Measurements from ENCODE around the gene CDNF.
A peak's percentile ranks its signal among the peaks of the same experiment; 100 is the strongest.

DNA sequence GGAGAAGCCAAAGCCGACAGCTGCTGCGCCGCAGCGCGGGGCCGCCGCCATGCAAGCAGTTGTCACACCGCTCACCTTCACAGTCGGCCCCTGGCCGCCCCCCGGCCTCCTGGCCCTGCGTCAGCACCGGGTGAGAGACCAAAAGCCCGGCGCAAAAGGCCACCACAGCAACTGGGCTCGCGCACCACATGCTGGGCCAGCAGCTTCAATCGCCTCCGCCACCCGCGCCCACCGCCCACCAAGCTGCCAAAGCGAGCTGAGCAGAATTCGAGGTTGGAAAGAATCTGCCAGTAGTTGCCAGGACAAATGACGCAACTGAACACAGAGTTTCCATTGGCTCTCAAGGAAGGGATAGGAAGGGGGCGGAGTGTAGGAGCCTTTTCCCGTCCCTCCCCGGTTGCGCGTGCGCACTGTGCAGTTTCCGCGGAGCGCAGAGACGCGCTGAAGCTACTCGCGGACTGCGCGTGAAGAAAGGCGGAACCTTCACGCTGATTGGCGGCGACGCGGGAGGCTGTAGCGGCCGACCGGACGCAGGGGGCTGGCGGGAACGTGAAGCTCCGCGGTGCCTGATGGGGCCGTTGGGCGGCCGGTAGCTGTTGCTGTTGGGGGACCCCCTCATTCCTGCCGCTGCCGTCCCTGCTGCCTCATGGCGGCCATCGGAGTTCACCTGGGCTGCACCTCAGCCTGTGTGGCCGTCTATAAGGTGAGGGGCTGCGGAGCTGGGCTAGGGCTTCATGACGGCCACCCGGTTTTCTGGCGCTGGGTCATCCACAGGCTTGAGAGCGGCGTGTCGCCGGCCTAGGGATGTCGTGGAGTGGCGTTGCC, at the start of gene CDNF, which contains the start of the genes HSPA14 and MSANTD7:
- peak; percentile 86 for TF ChIP-seq POLR2A (IDR thresholded peaks at IDR 0.05; ENCODE audit: low read length)
- no peak for TF ChIP-seq EP300 (IDR thresholded peaks at IDR 0.05)
- no peak for TF ChIP-seq ZFP36 (IDR thresholded peaks at IDR 0.05; ENCODE audit: borderline replicate concordance, partially characterized antibody)
- peak in 1 of 2 experiments; percentile 58; a peak in 2 of 5 replicates for TF ChIP-seq JUN (IDR thresholded peaks at IDR 0.05)
- no peak for TF ChIP-seq CHD4 (IDR thresholded peaks at IDR 0.05; ENCODE audit: borderline replicate concordance)
- TF ChIP-seq SMC3 (IDR thresholded peaks at IDR 0.05): peak; percentile 18; the same call in 1 of the 3 replicates
- TF ChIP-seq, protein P1, sequence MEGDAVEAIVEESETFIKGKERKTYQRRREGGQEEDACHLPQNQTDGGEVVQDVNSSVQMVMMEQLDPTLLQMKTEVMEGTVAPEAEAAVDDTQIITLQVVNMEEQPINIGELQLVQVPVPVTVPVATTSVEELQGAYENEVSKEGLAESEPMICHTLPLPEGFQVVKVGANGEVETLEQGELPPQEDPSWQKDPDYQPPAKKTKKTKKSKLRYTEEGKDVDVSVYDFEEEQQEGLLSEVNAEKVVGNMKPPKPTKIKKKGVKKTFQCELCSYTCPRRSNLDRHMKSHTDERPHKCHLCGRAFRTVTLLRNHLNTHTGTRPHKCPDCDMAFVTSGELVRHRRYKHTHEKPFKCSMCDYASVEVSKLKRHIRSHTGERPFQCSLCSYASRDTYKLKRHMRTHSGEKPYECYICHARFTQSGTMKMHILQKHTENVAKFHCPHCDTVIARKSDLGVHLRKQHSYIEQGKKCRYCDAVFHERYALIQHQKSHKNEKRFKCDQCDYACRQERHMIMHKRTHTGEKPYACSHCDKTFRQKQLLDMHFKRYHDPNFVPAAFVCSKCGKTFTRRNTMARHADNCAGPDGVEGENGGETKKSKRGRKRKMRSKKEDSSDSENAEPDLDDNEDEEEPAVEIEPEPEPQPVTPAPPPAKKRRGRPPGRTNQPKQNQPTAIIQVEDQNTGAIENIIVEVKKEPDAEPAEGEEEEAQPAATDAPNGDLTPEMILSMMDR (IDR thresholded peaks at IDR 0.05): no peak
- TF ChIP-seq, protein P2, sequence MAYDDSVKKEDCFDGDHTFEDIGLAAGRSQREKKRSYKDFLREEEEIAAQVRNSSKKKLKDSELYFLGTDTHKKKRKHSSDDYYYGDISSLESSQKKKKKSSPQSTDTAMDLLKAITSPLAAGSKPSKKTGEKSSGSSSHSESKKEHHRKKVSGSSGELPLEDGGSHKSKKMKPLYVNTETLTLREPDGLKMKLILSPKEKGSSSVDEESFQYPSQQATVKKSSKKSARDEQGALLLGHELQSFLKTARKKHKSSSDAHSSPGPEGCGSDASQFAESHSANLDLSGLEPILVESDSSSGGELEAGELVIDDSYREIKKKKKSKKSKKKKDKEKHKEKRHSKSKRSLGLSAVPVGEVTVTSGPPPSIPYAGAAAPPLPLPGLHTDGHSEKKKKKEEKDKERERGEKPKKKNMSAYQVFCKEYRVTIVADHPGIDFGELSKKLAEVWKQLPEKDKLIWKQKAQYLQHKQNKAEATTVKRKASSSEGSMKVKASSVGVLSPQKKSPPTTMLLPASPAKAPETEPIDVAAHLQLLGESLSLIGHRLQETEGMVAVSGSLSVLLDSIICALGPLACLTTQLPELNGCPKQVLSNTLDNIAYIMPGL (CRISPR knock-in tag; IDR thresholded peaks at IDR 0.05; ENCODE audit: borderline replicate concordance): no peak
- no peak for TF ChIP-seq MAZ (IDR thresholded peaks at IDR 0.05; ENCODE audit: borderline replicate concordance, low read depth, low read length)
- peak; percentile 54 for TF ChIP-seq CHD2 (IDR thresholded peaks at IDR 0.05; ENCODE audit: low read length, partially characterized antibody)
- TF ChIP-seq KDM1A (IDR thresholded peaks at IDR 0.05; ENCODE audit: low read depth): no peak
- no peak for TF ChIP-seq ESRRA (IDR thresholded peaks at IDR 0.05; ENCODE audit: borderline replicate concordance, low read length)
- no peak for TF ChIP-seq NR3C1 (IDR thresholded peaks at IDR 0.05)
- TF ChIP-seq, protein P3, sequence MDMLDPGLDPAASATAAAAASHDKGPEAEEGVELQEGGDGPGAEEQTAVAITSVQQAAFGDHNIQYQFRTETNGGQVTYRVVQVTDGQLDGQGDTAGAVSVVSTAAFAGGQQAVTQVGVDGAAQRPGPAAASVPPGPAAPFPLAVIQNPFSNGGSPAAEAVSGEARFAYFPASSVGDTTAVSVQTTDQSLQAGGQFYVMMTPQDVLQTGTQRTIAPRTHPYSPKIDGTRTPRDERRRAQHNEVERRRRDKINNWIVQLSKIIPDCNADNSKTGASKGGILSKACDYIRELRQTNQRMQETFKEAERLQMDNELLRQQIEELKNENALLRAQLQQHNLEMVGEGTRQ (IDR thresholded peaks at IDR 0.05): no peak
